GM21423 (cell line): ENCODE data around the gene MED9.
A peak's percentile ranks its signal among the peaks of the same experiment; 100 is the strongest.
"Not testable (repeated sequence)": the region's sequence is repeated elsewhere in the genome, so short reads cannot be mapped to it uniquely, and the experiment has no call there.

ENCODE experiments used
- ATAC-seq: cut with Tn5 transposase; IDR thresholded peaks from one replicate; pipeline ENCODE4 v1.9.1; 2021; ENCODE audit warnings: mild to moderate bottlenecking, moderate library complexity; ENCODE audit not compliant: unreplicated experiment

The MED9 gene

DNA sequence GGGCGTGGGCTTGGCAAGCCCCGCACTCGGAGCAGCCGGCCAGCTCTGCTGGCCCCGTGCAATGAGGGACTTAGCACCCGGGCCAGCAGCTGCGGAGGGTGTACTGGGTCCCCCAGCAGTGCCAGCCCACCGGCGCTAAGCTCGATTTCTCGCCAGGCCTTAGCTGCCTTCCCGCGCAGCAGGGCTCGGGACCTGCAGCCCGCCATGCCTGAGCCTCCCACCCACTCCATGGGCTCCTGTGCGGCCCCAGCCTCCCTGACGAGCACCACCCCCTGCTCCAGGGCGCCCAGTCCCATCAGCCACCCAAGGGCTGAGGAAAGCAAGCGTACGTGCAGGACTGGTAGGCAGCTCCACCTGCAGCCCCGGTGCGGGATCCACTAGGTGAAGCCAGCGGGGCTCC is 9.6 kb downstream of the MED9 start:
- ATAC-seq, result not testable (repeated sequence)

DNA sequence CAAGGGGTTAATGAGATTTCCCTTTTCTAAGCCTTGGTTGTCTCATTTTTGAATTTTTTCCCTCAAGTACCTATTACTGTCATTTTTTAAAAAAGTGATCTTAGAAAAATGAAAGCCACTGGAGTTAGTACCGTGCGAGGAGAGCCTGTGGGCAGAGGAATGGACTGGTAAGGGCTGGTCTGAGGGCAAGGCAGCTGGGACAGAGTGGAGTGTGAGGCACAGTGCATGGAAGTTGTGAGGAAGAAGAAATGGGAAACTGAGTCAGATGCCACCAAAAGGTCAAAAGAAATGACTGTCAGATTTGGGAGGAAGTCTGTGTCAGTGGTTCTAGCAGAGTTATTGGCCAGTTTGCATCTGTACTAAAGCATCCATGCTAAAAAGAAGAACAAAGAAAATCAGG is 11.2 kb downstream of the MED9 start:
- ATAC-seq, result no peak

DNA sequence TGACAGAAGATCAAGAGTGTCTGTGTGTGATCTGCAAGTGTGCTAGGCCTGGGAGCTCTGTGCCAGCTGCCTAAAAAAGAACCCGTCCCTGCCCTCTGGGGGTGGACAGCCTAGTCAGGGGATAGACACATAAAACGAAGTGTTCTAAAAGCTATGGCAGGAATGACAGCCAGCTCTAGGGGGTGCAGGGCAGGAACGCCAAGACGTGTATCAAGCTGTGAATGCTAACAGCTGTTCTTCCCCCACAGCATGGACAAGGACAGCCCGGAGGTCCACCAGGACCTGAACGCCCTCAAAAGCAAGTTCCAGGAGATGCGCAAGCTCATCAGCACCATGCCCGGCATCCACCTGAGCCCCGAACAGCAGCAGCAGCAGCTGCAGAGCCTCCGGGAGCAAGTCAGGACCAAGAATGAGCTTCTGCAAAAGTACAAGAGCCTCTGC is 14.3 kb downstream of the MED9 start:
- no peak for ATAC-seq

DNA sequence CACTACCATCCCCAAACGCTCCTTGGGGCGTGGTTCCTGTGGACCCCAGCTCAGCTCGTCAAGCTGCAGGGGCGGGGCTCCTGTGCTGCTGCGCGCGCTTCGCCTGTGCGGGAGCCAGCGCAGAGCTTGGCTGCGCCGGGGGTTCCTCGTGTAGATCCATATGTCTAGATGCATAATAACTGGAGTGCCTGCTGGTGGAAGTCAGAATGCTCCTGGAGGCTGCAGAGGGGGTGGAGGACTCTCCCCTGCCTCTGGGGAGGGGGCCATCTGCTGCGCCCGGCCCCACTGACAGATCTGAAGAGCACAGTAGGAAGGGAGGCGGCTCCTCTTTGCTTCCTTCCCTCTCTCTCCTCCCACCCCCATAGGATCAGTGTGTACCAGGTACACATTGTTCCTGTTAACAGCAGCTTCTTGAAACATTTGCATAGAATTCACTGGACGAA is 14.8 kb downstream of the MED9 start:
- no peak for ATAC-seq

DNA sequence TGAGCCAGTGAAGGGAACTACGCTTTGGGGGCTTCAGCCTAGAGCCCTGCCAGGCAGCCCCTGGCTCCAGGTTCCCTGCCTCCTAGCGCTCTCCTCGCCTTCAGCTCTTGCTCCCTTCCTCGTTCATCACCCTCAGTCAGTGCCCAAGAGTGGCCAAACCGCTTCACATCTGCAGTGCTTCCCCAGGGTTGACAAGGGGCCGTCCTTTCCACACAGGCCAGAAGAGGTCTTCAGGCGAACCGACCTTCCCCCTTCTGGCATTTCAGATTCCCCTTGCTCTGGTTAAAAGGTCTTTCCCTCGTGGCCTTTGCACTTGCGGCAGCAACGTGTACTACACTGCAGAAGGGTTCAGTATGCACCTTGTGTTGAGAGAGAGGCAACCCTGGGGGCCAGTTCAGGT is 15.3 kb downstream of the MED9 start:
- ATAC-seq, result no peak

DNA sequence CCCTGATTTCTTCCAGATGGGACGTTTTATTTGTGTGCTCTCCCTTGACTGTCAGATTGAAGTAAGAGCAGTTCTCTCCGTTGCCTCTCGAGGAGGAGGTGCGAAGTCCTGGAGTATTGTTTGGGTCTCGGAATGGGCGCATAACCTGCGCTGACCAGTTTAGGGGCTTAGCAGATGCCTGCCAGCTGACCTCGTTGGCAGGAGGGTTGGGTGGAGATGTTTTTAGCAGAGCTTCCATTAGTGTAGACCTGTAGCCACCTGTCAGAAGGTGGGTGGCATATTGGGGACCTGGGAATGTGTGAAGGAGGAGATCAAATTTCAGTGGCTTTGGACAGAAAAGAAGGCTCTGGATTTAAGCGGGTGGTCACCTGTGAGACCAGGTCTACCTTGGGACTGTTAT is 15.8 kb downstream of the MED9 start:
- no peak for ATAC-seq

DNA sequence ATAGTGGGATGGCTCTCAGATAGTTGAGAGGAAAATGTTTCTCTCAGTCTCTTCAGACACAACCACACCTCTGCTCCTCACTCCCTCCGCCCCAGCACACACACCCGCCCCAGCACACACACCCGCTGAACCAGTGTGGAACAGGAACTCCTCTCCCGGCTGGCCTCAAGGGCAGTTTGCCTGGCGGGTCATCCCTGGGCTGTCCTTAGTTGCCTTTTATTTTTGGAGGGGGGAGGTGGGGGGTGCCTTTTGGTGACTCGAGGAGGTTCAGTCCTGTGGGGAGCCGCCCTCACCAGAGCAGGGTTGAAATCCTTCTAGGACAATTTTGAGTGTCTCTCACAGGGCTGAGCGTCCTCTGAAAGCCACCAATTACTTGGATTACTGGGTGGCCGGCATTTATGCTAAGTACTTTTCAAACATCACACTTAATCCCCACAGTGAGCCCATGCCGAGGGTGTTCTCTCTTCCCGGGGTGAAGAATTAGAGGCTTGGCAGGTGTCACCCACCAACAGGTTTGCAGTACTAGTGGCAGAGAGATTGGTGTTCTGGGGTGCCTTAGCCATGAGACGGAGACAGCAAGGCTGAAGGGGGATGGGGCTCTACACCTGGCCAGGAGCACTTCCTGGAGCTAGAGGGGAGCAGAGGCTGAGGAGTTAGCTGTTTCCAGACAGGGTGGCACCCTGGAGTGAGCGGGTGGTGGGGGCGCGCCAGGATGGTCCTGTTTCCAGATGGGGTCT is 16.6 kb downstream of the MED9 start:
- no peak for ATAC-seq

DNA sequence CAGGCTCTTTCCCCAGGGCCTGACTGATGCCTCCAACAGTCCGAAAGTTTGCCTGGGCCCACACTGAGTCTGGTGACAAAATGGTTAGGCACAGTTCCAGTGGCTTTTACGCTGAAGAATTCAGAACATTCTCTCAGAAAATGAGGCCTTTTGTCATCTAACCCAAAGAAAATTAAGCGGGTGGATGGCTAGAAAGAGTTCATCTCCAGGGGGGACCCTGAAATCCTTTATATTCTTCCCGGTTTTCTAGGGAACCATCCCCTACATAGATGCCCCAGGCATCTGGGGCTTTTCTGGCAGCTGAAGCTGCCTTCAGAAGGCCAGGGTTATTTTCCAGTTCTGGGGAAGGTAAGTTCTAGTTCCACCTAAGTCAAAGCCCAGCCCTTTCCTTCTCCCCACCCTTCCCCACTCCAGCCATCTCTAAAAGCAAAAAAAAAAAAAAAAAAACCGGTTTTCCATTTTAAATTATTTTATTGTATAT is 17.2 kb downstream of the MED9 start:
- ATAC-seq, result no peak

DNA sequence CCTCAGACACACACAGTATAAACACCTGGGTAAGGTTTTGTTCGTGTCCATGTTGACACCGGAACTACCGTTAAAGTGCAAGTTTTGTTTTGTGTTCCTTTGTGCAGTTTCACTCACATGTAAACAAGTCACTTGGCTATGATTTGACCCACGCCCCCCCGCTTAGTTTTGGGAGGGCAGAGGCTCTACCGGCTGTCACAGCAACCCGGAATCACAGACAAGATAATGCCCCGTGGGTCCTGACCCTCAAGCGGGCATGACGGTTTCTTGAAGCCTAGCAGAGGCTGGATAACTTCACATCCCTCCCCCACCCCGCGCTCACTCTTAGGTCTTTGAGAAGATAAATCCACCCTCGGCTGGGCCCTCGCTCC is 17.7 kb downstream of the MED9 start:
- ATAC-seq, result no peak

DNA sequence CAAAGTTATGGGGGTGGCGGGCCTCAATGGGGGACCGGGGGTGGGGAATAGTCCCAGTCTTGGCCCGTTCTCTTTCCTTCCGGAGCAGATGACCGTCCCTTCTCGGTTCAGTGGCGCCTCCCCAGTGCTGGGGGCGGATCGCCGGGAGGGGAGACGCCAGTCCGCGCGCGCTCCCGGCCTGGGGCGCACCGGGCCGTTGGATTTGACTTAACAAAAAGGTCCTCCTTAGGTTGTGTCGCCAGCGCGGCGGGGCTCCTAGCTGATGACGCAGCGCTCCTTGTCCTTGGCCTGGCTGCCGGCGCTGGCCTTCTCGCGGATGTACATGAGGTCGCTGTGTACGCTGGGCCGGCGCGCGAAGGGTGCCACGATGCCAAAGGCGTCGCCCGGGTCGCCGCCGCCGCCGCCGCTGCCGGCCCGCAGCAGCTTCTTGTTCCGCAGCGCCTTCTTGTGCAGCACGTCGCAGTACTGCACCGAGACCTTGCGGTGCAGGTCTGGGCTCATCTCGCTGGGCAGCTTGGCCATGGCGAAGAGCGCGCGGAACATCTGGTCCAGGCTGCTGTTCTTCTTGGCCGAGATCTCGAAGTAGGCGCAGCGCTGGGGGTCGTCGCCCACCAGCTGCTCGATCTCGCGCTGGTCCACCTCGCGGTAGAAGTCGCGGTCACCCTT is 18.2 kb downstream of the MED9 start:
- ATAC-seq, result no peak

DNA sequence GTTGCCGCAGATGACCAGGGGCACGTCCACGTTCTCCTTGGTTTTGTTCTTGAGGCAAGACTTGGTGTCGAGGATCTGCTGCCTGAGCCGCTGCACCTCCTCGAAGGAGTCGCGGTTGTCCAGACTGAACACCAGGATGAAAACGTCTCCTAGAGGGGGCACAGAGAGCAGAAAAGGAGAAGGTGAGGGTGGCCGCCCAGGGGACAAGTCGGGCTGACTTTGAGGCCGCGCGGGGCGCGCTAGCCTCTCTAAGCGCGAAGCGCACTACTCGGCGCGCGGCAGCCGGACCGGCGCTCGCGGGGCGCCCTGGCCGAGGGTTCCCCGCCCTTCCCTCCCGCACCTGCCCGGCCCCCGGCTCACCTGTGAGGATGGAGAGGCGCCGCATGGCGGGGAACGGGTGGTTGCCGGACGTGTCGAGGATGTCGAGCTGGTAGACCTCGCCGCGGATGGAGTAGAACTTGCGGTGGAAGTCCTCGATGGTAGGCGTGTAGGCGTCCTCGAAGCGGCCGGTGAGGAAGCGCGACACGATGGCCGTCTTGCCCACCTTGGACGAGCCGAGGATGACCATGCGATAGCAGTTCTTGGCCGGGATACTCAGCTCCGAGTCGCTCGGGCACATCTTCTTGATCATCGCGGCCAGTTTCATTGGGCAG is 18.9 kb downstream of the MED9 start:
- peak; percentile 10 for ATAC-seq

DNA sequence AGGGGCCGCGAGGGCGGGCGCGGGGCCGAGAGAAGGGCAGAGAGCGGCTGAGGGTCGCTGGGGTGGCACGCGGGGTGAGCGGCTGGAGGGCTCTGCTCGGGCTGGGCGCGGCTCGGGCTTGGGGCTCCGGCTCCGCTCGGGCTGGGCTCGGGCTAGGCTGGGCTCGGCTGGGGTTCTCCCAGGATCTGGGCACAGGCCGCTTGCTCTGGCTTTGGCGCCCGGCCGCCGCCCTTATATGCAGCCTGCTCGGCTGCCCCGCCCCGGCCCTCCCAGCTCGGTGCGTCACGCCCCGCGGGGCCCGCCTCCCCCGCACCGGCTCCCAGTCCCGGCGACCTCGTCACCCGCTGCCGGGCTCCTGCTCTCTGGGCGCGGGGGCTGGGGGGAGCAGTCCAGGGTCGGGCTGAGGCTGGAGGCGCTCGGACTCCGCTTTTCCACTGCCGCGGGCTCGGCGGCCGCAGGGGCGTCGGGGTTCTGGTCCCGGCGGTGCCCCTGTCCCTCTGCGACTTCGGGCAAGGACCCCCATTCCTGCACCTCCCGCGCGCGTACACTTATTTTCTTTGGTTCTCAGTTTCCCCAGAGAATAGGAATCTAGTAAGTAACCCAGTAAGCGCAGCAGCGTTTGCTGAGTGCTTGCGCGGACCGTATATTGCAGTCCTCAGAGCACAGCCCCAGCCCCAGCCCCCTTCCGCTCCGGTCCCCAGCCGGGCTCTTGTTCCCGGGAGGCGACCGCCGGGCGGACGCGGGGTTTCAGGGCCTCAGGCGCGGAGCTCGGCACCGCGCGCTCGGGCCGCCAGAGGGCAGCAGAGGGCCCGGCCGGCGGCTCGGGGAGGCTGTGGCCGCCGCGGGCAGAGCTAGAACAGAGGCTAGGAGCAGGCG is 19.6 kb downstream of the MED9 start, which contains the start of gene RASD1:
TSS of gene RASD1 (minus strand) at position 207 of the 876 bp plus-strand sequence. CDS start 214 bp downstream, outside the sequence.
- peak; percentile 39 for ATAC-seq

DNA sequence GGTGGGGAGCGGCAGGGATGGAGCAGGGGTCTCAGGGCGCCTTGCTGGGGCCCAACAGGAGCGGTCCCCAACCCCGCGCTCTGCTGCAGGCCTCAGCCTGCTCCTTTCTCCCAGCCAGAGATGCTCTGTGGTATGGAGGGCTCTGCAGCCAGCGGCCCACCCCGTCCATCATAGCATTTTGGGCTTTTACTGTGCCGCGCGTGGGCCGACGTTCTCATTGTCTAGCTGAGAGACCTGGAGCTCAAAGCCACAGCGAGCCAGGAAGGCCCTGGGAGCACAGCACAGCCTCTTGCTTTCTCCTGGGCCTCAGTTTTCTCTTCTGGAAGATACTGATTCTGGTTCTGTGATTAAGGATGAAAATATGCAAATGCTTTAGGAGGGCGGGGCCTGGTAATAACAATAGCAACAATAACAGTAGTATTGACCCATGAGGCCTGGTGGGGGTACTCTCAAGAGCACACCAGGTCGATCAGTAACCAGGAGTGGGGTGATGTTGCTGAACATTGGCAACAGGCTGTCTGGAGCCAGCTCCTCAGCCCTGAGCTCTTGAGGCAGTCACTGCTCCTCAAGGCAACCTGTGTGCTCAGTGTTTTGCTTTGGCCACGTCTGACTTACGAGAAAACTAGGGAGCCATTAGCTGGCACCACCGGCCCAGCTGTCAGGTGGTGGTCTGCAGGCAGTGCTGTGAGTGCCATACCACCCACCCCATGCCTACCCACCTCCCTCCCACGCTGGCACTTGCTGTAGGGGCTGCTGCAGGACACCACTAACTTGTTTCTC is 20.5 kb downstream of the MED9 start:
- no peak for ATAC-seq

DNA sequence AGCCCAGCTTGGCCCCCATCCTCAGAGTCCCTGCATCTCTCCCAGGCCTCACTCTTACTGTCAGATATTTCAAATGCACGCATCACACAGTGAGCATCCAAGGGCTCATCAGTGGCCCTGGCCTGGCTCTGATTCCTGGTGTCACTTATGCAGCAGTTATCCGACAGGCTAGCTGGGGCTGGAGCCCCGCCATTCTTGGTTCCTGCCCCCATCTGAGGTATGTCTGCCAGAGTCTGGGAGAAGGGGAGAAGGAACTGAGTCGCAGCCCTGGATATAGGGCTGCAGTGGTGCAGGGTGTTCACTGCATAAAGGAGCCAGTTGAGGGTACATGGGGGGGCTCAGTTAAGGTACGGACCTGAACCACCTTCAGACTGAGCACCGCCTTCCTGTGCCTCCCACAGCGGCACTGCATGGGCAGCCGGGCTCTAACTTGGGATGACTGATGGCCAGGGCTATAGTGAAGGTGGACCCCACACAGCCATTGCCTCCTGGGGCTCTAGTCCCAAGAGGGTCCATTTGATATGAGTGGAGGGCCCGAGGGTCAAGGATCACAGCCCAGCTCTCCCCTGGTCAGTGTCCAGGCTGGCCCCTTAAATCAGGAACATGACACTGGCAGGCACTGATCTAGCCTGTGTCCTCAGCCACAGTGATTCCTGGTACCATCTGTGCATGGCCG is 21.2 kb downstream of the MED9 start:
- ATAC-seq, result no peak

DNA sequence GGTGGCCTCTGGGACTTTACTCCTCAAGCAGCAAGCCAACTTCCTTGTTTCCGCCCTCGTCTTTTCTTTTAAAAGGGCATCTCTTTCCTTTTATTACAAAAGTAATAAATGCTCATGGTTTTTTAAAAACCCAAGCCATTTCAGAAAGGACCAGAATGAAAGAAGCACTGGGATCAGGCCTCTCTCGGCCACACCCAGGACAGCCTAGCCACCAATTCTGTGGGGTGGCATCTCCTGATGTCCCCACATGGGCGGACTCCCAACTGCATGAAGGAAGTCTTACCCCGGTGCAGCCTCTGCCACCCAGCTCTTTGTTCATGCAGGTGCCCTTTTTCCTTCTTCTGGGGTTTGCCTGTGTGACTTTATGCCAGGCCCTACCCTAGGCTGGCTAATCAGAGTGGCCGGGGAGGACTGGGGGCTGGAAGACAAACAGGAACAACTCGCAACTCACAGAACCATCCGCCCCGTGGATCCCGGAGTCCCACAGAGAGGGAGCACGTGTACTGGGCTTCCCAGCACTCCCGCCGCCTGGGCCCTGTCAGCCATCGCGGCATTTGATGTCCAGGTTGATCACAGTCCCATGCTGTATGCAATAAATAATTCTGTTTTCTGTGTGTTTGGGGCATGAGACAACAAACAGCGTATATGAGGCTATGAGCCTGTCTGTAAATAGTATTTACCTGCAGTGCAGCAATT is 22.0 kb downstream of the MED9 start:
- ATAC-seq, result no peak

DNA sequence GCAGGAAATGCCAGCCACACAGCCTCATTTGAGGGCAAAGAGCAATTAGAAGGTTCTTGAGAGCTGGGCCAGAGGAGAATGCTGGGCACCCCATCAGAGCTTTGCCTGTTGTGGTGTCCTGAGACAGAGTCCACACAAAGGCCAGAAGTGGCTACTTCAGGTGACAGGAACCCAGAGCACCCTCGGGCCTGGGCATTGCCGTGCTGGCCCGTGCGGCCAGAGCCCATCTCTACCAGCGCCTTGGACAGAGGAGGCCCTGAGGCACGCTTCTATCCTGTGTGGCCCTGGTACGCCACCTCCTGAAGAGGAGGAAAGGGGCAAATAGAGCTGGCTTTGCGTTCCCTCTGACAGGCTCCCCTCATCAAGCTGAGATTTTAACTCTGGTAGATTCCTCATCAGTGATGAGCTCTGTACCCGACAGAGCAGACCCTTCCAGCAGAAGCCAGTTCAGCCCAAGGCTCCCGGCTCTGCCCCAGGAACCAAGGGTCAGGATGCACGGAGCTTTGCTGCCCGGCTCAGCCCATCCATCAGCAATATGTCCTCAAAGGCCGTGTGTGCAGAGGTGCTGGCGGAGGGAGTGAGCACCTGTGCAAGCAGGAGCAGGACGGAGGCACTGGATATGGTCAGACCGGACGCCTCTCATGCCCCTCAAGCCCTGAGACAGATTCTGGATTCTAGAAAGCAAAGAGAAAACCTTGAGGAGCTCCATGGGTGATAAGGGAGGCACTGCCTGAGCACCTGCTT is 22.8 kb downstream of the MED9 start:
- no peak for ATAC-seq

DNA sequence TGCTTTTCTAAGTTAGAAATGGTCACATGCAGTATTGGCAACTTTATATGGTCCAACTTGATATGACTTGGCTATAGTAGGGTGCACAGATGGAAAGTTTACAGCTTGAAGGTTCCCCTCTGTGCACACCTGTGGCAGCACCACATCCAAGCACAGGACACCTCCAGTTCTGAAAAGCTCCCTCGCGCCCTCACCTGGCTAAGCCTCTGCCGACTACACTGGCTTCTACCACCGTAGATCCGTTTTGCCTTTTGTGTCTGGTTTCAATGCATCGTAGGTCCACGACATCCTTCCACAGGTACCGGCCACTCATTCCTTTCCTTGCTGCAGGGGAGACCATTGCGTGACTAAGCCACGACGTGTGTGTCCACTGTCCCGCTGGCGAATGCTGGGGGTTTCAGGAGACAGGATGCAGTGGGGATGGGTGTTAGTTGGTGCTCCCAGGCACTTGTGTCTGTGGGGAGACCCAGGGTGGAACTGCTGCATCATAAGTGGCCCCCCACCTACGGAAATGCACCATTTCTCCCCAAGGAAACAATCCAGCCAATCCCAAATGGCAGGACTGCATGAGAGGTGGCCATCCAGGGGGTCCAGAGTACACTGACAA is 24.3 kb downstream of the MED9 start:
- no peak for ATAC-seq
